ENCODE measurements around the gene WDR75. TPM values are rescaled to one million over a fixed set of nuclear protein-coding genes. Genes with fewer than 3 reads are reported as not detected.

WDR75 gene
- total and polyA plus RNA-seq, 2 of the 13 experiments (the other 11 are each of a cell fraction or from before 2014, with no cell fraction given) = 63.0 to 74.1 TPM

DNA sequence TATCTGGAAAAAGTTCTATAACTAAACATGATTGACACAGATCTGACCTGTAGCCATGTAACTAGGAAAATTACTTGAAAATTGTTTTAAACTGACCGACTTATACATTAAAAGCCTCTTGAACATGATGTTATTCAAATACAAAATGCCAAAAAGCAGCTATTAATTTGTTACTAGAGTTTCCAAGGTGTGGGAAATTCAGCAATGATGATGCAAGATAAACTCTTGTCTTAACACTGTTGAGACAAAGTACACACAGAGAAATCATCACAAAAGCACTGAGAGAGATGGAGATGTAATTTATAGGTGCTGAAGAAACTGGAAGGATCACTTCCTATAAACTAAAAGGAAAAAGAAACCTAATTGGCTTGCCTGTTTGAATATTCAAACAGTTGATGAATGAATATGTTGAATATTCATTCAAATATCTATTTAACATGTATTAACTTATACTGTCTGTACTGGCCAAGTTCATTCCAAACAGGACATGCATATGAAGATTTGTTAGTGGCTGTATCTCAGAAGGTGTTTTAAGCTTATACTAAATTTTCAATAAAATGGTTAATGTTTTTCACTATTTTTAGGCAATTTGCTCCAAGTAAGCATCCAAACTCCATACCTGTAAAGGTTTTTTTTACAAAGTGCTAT, 34.6 kb upstream of the WDR75 start:
- Histone ChIP-seq H3K9ac (ENCODE audit: insufficient read depth, low read depth, low read length) (no peak overlapping the region), H3K36me3 (replicated peaks in 1 of 2; ENCODE audit: control insufficient read depth in 1 of 2, insufficient read depth in 2 of 2, low read length in 2 of 2) (no peaks in the 10 kb centered on the region), H3K27me3 (ENCODE audit: control insufficient read depth in 1 of 2, insufficient read depth in 2 of 2, low read length in 2 of 2) (no peaks in the 10 kb centered on the region), H3K79me2 (ENCODE audit: insufficient read depth, low read length) (no peaks in the 10 kb centered on the region), H4K20me1 (ENCODE audit: insufficient read depth, low read length) (no peaks in the 10 kb centered on the region; the same call in 1 of the 2 replicates), H2AFZ (ENCODE audit: low read length) (no peak overlapping the region), H3K4me1 (ENCODE audit: insufficient read depth, low read length) (no peaks in the 10 kb centered on the region), H3K4me3 (replicated peaks in 1 of 3; ENCODE audit: insufficient read depth in 1 of 3, low read depth in 2 of 3, low read length in 3 of 3) (no peak overlapping the region), H3K27ac (ENCODE audit: extremely low read length, insufficient read depth, low read length) (no peak overlapping the region), H3K9me3 (ENCODE audit: low read length) (no peaks in the 10 kb centered on the region), H3K4me2 (ENCODE audit: low read depth, low read length) (no peak overlapping the region)
- POLR2A ChIA-PET = no interaction called here
- ATAC-seq (no peak), DNase-seq (ENCODE audit: low spot score) (no peak), FAIRE-seq (no peak)
- BruUV-seq (replicated peaks) = no TSS peak
- WGBS (ENCODE audit: low lambda C conversion rate) = 0% methylated on average over 1 of the region's 1 CpG
- no peak for TF ChIP-seq TERF1 (CRISPR knock-in tag; IDR thresholded peaks at IDR 0.05)
- no peak for TF ChIP-seq FOXP1 (IDR thresholded peaks at IDR 0.05)
- no peak for TF ChIP-seq FOXP1 (CRISPR knock-in tag; IDR thresholded peaks at IDR 0.05)
- TF ChIP-seq, protein P1, sequence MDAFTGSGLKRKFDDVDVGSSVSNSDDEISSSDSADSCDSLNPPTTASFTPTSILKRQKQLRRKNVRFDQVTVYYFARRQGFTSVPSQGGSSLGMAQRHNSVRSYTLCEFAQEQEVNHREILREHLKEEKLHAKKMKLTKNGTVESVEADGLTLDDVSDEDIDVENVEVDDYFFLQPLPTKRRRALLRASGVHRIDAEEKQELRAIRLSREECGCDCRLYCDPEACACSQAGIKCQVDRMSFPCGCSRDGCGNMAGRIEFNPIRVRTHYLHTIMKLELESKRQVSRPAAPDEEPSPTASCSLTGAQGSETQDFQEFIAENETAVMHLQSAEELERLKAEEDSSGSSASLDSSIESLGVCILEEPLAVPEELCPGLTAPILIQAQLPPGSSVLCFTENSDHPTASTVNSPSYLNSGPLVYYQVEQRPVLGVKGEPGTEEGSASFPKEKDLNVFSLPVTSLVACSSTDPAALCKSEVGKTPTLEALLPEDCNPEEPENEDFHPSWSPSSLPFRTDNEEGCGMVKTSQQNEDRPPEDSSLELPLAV (CRISPR knock-in tag; conservative IDR thresholded peaks at IDR 0.05; ENCODE audit: low read depth) = no peak
- no peak for TF ChIP-seq ZC3H4 (CRISPR knock-in tag; IDR thresholded peaks at IDR 0.05; ENCODE audit: borderline replicate concordance)
- no peak for TF ChIP-seq ZNF343 (CRISPR knock-in tag; IDR thresholded peaks at IDR 0.05)
- no peak for TF ChIP-seq ZNF101 (CRISPR knock-in tag; IDR thresholded peaks at IDR 0.05; ENCODE audit: borderline replicate concordance, low read depth)
- no peak for TF ChIP-seq ATF7-NPFF (CRISPR knock-in tag; IDR thresholded peaks at IDR 0.05; ENCODE audit: low read depth)
- no peak for TF ChIP-seq SRY (CRISPR knock-in tag; IDR thresholded peaks at IDR 0.05)
- TF ChIP-seq, protein P2, sequence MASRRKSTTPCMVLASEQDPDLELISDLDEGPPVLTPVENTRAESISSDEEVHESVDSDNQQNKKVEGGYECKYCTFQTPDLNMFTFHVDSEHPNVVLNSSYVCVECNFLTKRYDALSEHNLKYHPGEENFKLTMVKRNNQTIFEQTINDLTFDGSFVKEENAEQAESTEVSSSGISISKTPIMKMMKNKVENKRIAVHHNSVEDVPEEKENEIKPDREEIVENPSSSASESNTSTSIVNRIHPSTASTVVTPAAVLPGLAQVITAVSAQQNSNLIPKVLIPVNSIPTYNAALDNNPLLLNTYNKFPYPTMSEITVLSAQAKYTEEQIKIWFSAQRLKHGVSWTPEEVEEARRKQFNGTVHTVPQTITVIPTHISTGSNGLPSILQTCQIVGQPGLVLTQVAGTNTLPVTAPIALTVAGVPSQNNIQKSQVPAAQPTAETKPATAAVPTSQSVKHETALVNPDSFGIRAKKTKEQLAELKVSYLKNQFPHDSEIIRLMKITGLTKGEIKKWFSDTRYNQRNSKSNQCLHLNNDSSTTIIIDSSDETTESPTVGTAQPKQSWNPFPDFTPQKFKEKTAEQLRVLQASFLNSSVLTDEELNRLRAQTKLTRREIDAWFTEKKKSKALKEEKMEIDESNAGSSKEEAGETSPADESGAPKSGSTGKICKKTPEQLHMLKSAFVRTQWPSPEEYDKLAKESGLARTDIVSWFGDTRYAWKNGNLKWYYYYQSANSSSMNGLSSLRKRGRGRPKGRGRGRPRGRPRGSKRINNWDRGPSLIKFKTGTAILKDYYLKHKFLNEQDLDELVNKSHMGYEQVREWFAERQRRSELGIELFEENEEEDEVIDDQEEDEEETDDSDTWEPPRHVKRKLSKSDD (CRISPR knock-in tag; IDR thresholded peaks at IDR 0.05; ENCODE audit: low read depth) = no peak
- no peak for TF ChIP-seq ZFP36L2 (CRISPR knock-in tag; IDR thresholded peaks at IDR 0.05)
- no peak for TF ChIP-seq ZBTB38 (CRISPR knock-in tag; IDR thresholded peaks at IDR 0.05)
- TF ChIP-seq PTBP1 (IDR thresholded peaks at IDR 0.05; ENCODE audit: low read depth, low read length, poor library complexity, severe bottlenecking) = no peak
- TF ChIP-seq KAT7 (CRISPR knock-in tag; IDR thresholded peaks at IDR 0.05; ENCODE audit: borderline replicate concordance) = no peak
- no peak for TF ChIP-seq FOSL1 (CRISPR knock-in tag; IDR thresholded peaks at IDR 0.05; ENCODE audit: borderline replicate concordance)
- TF ChIP-seq GABPB1 (CRISPR knock-in tag; IDR thresholded peaks at IDR 0.05) = no peak
- no peak for TF ChIP-seq ZNF713 (CRISPR knock-in tag; IDR thresholded peaks at IDR 0.05)
- intact Hi-C loops (cut with micrococcal nuclease; ENCODE audit: unreplicated experiment) (no loop called here), in situ Hi-C loops (cut with HindIII; ENCODE audit: extremely low pct_ligation_motif_present, low pct_unique_long_range_greater_than_20kb) (loop anchor here (25.0 kb wide), 2 partner anchors 419 to 644 kb away; no protein-coding TSS in a partner anchor)
- CTCF ChIA-PET (ENCODE audit: low intra/inter-chr PET ratio, low total read pairs) = no interaction called here
